Fibroblast of the aortic adventitia (primary cell): Measurements from ENCODE around the gene AHI1. TPM values are rescaled to one million over a fixed set of nuclear protein-coding genes. Genes with fewer than 3 reads are reported as not detected.

ENCODE experiments used
- DNase-seq: peaks from one replicate; pipeline ENCODE4 v3.0.0-alpha.2; 2010; ENCODE audit warnings: low read depth
- H3K4me3 ChIP-seq: 2 replicates; pipeline ENCODE4 v1.5.1; 2011; ENCODE audit warnings: low read depth, mild to moderate bottlenecking, control low read depth, low read length, moderate library complexity
- total RNA-seq: library from RNA; depleted of rRNA; stranded (reverse); fragments of >200 nt; gene quantifications from 2 replicates; pipeline ENCODE4 v1.2.3, GENCODE V29; 2012; ENCODE audit warnings: low replicate concordance
- TF ChIP-seq, protein P1 (sequence below): IDR thresholded peaks from 2 replicates; pipeline ENCODE4 v1.5.1; 2011; ENCODE audit warnings: mild to moderate bottlenecking, low read length, control low read depth, inconsistent platforms; ENCODE audit not compliant: insufficient read depth

AHI1 gene
- total RNA-seq, 1 donor = 33.4 TPM

DNA sequence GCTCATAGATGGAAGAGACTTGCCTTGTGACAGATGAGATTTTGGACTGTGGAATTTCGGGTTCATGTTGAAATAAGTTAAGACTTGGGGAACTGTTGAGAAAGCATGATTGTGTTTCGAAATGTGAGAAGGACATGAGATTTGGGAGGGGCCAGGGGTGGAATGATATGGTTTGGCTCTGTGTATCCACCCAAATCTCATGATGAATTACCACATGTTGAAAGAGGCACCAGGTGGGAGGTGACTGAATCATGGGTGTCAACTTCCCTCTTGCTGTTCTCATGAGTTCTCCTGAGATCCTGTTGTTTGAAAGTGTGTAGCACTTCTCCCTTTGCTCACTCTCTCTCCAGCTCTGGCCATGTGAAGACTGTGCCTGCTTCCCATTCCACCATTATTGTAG, 17.9 kb downstream of the AHI1 start:
- no peak for DNase-seq
- TF ChIP-seq, protein P1, sequence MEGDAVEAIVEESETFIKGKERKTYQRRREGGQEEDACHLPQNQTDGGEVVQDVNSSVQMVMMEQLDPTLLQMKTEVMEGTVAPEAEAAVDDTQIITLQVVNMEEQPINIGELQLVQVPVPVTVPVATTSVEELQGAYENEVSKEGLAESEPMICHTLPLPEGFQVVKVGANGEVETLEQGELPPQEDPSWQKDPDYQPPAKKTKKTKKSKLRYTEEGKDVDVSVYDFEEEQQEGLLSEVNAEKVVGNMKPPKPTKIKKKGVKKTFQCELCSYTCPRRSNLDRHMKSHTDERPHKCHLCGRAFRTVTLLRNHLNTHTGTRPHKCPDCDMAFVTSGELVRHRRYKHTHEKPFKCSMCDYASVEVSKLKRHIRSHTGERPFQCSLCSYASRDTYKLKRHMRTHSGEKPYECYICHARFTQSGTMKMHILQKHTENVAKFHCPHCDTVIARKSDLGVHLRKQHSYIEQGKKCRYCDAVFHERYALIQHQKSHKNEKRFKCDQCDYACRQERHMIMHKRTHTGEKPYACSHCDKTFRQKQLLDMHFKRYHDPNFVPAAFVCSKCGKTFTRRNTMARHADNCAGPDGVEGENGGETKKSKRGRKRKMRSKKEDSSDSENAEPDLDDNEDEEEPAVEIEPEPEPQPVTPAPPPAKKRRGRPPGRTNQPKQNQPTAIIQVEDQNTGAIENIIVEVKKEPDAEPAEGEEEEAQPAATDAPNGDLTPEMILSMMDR = no peak
- H3K4me3 ChIP-seq = no peak overlapping the region

- no peak for DNase-seq
- H3K4me3 ChIP-seq = no peak overlapping the region
- TF ChIP-seq, protein P1 = no peak
Observed at GRCh38 chr6:135478626-135479025, 18.9 kb downstream of the AHI1 start.

GRCh38 chr6:135475292-135475886, 22.2 kb downstream of the AHI1 start:
- H3K4me3 ChIP-seq = no peak overlapping the region
- TF ChIP-seq, protein P1 = no peak
- peak; percentile 61 for DNase-seq

DNA sequence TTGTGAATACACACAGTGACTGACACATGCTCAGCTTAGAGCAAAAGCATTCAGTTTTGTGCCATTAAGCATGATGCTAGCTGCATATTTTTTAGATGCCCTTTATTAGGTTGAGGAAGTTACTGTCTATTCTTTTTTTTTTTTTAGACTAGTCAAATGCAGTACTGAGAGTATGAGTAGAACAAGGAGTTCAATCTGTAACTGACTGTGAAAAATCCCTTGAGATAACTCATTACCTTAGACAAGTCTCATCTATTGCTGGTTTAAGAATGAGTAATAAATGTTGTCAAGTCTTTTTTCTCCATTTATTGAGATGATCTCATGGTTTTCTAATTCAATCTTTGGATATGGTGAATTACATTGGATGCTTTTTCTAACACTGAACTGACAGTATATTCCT, 23.2 kb downstream of the AHI1 start:
- no peak for DNase-seq
- TF ChIP-seq, protein P1 = no peak
- no peak overlapping the region for H3K4me3 ChIP-seq

GRCh38 chr6:135465903-135466302, 31.6 kb downstream of the AHI1 start:
- no peak for DNase-seq
- TF ChIP-seq, protein P1 = no peak

DNA sequence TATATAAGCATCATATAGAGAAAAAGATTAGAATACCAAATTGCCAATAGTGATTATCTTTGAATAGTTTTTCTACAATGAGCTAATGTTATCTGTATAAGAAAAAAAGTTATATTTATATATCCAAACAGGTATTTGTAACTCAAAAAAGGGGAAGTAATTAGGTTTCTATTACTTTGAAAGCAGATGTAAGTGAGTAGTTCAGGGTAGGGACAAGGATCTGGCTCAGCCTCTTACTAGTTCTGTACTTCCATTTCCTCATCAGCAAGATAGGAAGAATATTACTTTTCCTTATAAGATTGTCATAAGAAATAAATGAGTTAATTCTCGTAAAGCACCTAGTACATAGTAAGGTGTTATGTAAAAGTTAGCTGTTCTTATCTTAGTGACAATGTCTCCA, 32.2 kb downstream of the AHI1 start:
- TF ChIP-seq, protein P1 = no peak
- no peak for DNase-seq
- no peak overlapping the region for H3K4me3 ChIP-seq

More at GRCh38 chr6:135465903-135466302, 31.6 kb downstream of the AHI1 start:
- no peak overlapping the region for H3K4me3 ChIP-seq

GRCh38 chr6:135464634-135465033, 32.9 kb downstream of the AHI1 start:
- no peak for DNase-seq
- no peak overlapping the region for H3K4me3 ChIP-seq
- TF ChIP-seq, protein P1 = no peak
